ENCODE data around the gene GRIA2.
"Not testable (repeated sequence)": the region's sequence is repeated elsewhere in the genome, so short reads cannot be mapped to it uniquely, and the experiment has no call there.

The GRIA2 gene

DNA sequence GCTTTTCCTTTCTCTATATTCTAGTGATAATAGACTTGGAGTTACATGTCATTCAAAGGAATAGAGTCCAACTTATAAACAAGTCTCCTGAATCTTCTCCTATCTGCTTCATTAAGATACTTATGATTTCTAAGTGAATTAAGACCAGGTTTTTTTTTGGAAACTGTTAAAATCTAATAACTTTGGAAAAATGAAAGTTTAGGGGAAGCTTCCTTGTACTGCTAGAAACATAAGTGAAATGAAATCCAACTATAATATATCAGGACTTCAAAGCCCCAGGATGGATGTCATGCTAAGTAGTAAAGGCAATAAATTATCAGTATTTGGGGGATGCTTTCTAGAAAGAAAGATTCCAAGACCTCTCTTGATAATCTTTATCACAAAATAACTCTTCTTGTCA, 24.8 kb downstream of the GRIA2 start:
- H3K27me3 ChIP-seq (ENCODE audit: control insufficient read depth in 1 of 2, insufficient read depth in 1 of 2, low read length in 2 of 2), result no peaks in the 10 kb centered on the region

DNA sequence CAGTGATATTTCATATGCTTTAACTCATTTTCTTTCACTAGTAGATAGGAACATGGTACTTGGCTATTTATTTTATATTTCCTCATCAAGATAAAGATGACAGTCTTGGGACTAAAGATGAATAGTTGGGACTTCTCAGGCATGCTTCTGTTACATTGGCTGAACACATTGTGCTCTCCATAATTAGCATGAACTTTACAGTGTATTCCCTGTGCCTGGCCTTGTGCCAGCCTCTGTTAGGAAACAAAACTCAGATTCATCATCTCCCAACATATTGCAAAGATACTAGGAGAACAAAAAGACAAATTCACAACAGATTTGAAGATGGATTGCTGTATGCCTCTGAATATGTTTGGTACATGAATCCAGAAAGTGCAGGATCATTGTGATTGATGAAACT, 26.4 kb downstream of the GRIA2 start:
- no peaks in the 10 kb centered on the region for H3K9me3 ChIP-seq (ENCODE audit: control insufficient read depth, low read length)
- H4K8ac ChIP-seq (ENCODE audit: low read length), result no peak overlapping the region
- H3K36me3 ChIP-seq (ENCODE audit: control insufficient read depth in 1 of 2, insufficient read depth in 2 of 2, low read depth in 1 of 2, low read length in 2 of 2), result no peaks in the 10 kb centered on the region
- H2AFZ ChIP-seq (ENCODE audit: low read depth, low read length), result no peak overlapping the region
- no peak overlapping the region for H2BK12ac ChIP-seq (ENCODE audit: low read length in 2 of 2)
- no peak overlapping the region for H3K27ac ChIP-seq (ENCODE audit: low read length, poor library complexity, severe bottlenecking)
- H2AK5ac ChIP-seq (ENCODE audit: low read length, severe bottlenecking), result no peak overlapping the region
- no peak overlapping the region for H3K14ac ChIP-seq (ENCODE audit: low read length in 2 of 2)
- no peak overlapping the region for H3K4me3 ChIP-seq (ENCODE audit: insufficient read depth in 1 of 2, low read depth in 1 of 2, low read length in 2 of 2)
- no peaks in the 10 kb centered on the region for H3K79me1 ChIP-seq (replicated peaks; ENCODE audit: low read length, poor library complexity, severe bottlenecking)
- no peak overlapping the region for H3K23ac ChIP-seq (ENCODE audit: low read length in 2 of 2)
- no peak overlapping the region for H3K18ac ChIP-seq (ENCODE audit: low read depth in 1 of 2, low read length in 2 of 2)
- H3K4ac ChIP-seq (ENCODE audit: low read depth in 1 of 2, low read length in 2 of 2), result no peak overlapping the region
- H2BK5ac ChIP-seq (ENCODE audit: low read depth, low read length, poor library complexity, severe bottlenecking), result no peak overlapping the region
- no peak overlapping the region for H3K9ac ChIP-seq (ENCODE audit: low read length)
- H4K91ac ChIP-seq (ENCODE audit: low read length), result no peak overlapping the region
- no peaks in the 10 kb centered on the region for H3K4me1 ChIP-seq (ENCODE audit: control insufficient read depth, insufficient read depth, low read depth, low read length)
- DNase-seq, result no peak
- no peak overlapping the region for H2BK15ac ChIP-seq (ENCODE audit: low read depth, poor library complexity, severe bottlenecking)
- H2BK120ac ChIP-seq (ENCODE audit: low read depth, low read length), result no peak overlapping the region
- no peaks in the 10 kb centered on the region for H3K27me3 ChIP-seq (ENCODE audit: control insufficient read depth in 1 of 2, insufficient read depth in 1 of 2, low read length in 2 of 2)
- no peak overlapping the region for H3K4me2 ChIP-seq (ENCODE audit: low read length, poor library complexity, severe bottlenecking)

More for the DNA sequence above, 24.8 kb downstream of the GRIA2 start:
- Histone ChIP-seq H3K18ac (ENCODE audit: low read depth in 1 of 2, low read length in 2 of 2) (no peak overlapping the region), H2AK5ac (ENCODE audit: low read length, severe bottlenecking) (no peak overlapping the region), H2BK120ac (ENCODE audit: low read depth, low read length) (no peak overlapping the region), H3K4me2 (ENCODE audit: low read length, poor library complexity, severe bottlenecking) (no peak overlapping the region), H3K36me3 (ENCODE audit: control insufficient read depth in 1 of 2, insufficient read depth in 2 of 2, low read depth in 1 of 2, low read length in 2 of 2) (no peaks in the 10 kb centered on the region), H3K4me1 (ENCODE audit: control insufficient read depth, insufficient read depth, low read depth, low read length) (no peaks in the 10 kb centered on the region), H3K23ac (ENCODE audit: low read length in 2 of 2) (no peak overlapping the region), H3K14ac (ENCODE audit: low read length in 2 of 2) (no peak overlapping the region), H2BK15ac (ENCODE audit: low read depth, poor library complexity, severe bottlenecking) (no peak overlapping the region), H3K9ac (ENCODE audit: low read length) (no peak overlapping the region), H3K9me3 (ENCODE audit: control insufficient read depth, low read length) (no peaks in the 10 kb centered on the region), H3K4me3 (ENCODE audit: insufficient read depth in 1 of 2, low read depth in 1 of 2, low read length in 2 of 2) (no peak overlapping the region), H2AFZ (ENCODE audit: low read depth, low read length) (no peak overlapping the region), H2BK12ac (ENCODE audit: low read length in 2 of 2) (no peak overlapping the region), H4K91ac (ENCODE audit: low read length) (no peak overlapping the region), H4K8ac (ENCODE audit: low read length) (no peak overlapping the region), H3K27ac (ENCODE audit: low read length, poor library complexity, severe bottlenecking) (no peak overlapping the region), H2BK5ac (ENCODE audit: low read depth, low read length, poor library complexity, severe bottlenecking) (no peak overlapping the region), H3K79me1 (replicated peaks; ENCODE audit: low read length, poor library complexity, severe bottlenecking) (no peaks in the 10 kb centered on the region), H3K4ac (ENCODE audit: low read depth in 1 of 2, low read length in 2 of 2) (no peak overlapping the region)
- DNase-seq, result no peak

DNA sequence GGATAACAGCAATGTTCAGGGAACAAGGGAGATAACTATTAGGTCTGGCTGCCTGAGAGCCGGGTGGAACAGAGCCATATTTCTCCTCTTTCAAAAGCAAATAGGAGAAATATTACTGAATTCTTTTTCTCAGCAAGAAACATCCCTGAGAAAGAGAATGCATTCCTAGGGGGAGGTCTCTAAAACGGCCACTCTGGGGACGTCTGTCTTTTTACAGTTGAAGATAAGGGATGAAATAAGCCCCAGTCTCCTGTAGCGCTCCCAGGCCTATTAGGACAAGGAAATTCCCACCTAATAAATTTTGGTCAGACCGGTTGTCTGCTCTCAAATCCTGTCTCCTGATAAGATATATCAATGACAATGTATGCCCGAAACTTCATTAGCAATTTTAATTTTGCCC, 37.6 kb downstream of the GRIA2 start:
- H2BK120ac ChIP-seq (ENCODE audit: low read depth, low read length); H3K4me2 ChIP-seq (ENCODE audit: low read length, poor library complexity, severe bottlenecking); H3K14ac ChIP-seq (ENCODE audit: low read length in 2 of 2); H3K27me3 ChIP-seq (ENCODE audit: control insufficient read depth in 1 of 2, insufficient read depth in 1 of 2, low read length in 2 of 2); H3K27ac ChIP-seq (ENCODE audit: low read length, poor library complexity, severe bottlenecking); H3K18ac ChIP-seq (ENCODE audit: low read depth in 1 of 2, low read length in 2 of 2); H2BK12ac ChIP-seq (ENCODE audit: low read length in 2 of 2); H3K36me3 ChIP-seq (ENCODE audit: control insufficient read depth in 1 of 2, insufficient read depth in 2 of 2, low read depth in 1 of 2, low read length in 2 of 2); H3K4me1 ChIP-seq (ENCODE audit: control insufficient read depth, insufficient read depth, low read depth, low read length); DNase-seq; H2AK5ac ChIP-seq (ENCODE audit: low read length, severe bottlenecking); H3K79me1 ChIP-seq (replicated peaks; ENCODE audit: low read length, poor library complexity, severe bottlenecking); H2BK5ac ChIP-seq (ENCODE audit: low read depth, low read length, poor library complexity, severe bottlenecking); H2BK15ac ChIP-seq (ENCODE audit: low read depth, poor library complexity, severe bottlenecking); H3K4ac ChIP-seq (ENCODE audit: low read depth in 1 of 2, low read length in 2 of 2); H4K91ac ChIP-seq (ENCODE audit: low read length); H3K23ac ChIP-seq (ENCODE audit: low read length in 2 of 2); H3K9ac ChIP-seq (ENCODE audit: low read length); H2AFZ ChIP-seq (ENCODE audit: low read depth, low read length); H3K4me3 ChIP-seq (ENCODE audit: insufficient read depth in 1 of 2, low read depth in 1 of 2, low read length in 2 of 2); H4K8ac ChIP-seq (ENCODE audit: low read length): not testable (repeated sequence)
- WGBS, result 79% methylated on average over 5 of the region's 6 CpGs
- peaks cover 17% of the 10 kb centered on the region for H3K9me3 ChIP-seq (ENCODE audit: control insufficient read depth, low read length)

DNA sequence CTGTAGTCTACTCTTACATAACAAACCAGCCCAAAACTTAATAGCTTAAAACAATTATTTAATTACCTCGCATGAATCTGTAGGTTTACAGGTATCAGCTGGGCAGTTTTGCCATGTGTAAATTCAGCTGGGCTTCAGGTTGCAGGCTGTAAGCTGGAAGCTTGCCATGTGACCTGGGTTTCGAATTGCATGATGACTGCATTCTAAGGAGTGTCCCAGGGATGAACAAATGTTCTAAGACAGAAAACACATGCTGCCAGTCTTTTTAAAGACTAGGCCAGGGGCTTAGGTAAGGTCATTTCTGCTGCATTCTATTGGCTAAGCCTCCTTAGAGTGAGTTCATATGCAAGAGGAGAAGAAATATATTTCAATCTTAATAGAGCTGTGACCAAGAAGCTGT, 44.8 kb downstream of the GRIA2 start:
- no peak overlapping the region for H4K8ac ChIP-seq (ENCODE audit: low read length)
- no peak overlapping the region for H2BK120ac ChIP-seq (ENCODE audit: low read depth, low read length)
- H3K36me3 ChIP-seq (ENCODE audit: control insufficient read depth in 1 of 2, insufficient read depth in 2 of 2, low read depth in 1 of 2, low read length in 2 of 2), result no peaks in the 10 kb centered on the region
- no peaks in the 10 kb centered on the region for H3K27me3 ChIP-seq (ENCODE audit: control insufficient read depth in 1 of 2, insufficient read depth in 1 of 2, low read length in 2 of 2)
- H2BK15ac ChIP-seq (ENCODE audit: low read depth, poor library complexity, severe bottlenecking), result no peak overlapping the region
- H3K4me1 ChIP-seq (ENCODE audit: control insufficient read depth, insufficient read depth, low read depth, low read length), result no peaks in the 10 kb centered on the region
- no peak overlapping the region for H3K4me3 ChIP-seq (ENCODE audit: insufficient read depth in 1 of 2, low read depth in 1 of 2, low read length in 2 of 2)
- H3K23ac ChIP-seq (ENCODE audit: low read length in 2 of 2), result no peak overlapping the region
- H2BK5ac ChIP-seq (ENCODE audit: low read depth, low read length, poor library complexity, severe bottlenecking), result no peak overlapping the region
- H3K4me2 ChIP-seq (ENCODE audit: low read length, poor library complexity, severe bottlenecking), result no peak overlapping the region
- H3K9ac ChIP-seq (ENCODE audit: low read length), result no peak overlapping the region
- DNase-seq, result no peak
- no peak overlapping the region for H3K4ac ChIP-seq (ENCODE audit: low read depth in 1 of 2, low read length in 2 of 2)
- no peak overlapping the region for H2AFZ ChIP-seq (ENCODE audit: low read depth, low read length)
- H3K27ac ChIP-seq (ENCODE audit: low read length, poor library complexity, severe bottlenecking), result no peak overlapping the region
- H3K14ac ChIP-seq (ENCODE audit: low read length in 2 of 2), result no peak overlapping the region
- H3K79me1 ChIP-seq (replicated peaks; ENCODE audit: low read length, poor library complexity, severe bottlenecking), result no peaks in the 10 kb centered on the region
- H4K91ac ChIP-seq (ENCODE audit: low read length), result no peak overlapping the region
- H3K18ac ChIP-seq (ENCODE audit: low read depth in 1 of 2, low read length in 2 of 2), result no peak overlapping the region
- peaks cover 4% of the 10 kb centered on the region for H3K9me3 ChIP-seq (ENCODE audit: control insufficient read depth, low read length)
- H2BK12ac ChIP-seq (ENCODE audit: low read length in 2 of 2), result no peak overlapping the region
- 37% methylated on average over 2 of the region's 2 CpGs for WGBS
- no peak overlapping the region for H2AK5ac ChIP-seq (ENCODE audit: low read length, severe bottlenecking)

All from mesenchymal stem cell (in vitro differentiated cells and primary cell).